Smooth muscle cell (in vitro differentiated cells): ENCODE measurements around the gene PCDHB12. TPM values are rescaled to one million over a fixed set of nuclear protein-coding genes. Genes with fewer than 3 reads are reported as not detected.
"Not testable (repeated sequence)": the region's sequence is repeated elsewhere in the genome, so short reads cannot be mapped to it uniquely, and the experiment has no call there.

Experiments used
- DNase-seq: peaks from one replicate; lab custom pipeline; 2025; ENCODE audit not compliant: unreplicated experiment; lab: John Stamatoyannopoulos, UW
- H2AFZ ChIP-seq: fragments of 200-600 bp; sonication (generic); 2 replicates; pipeline ENCODE4 v1.6.0; 2016; ENCODE audit warnings: antibody characterized with exemption, low read depth, mild to moderate bottlenecking
- H3F3A ChIP-seq: fragments of 200-600 bp; sonication (generic); 2 replicates; pipeline ENCODE4 v1.6.0; 2017; ENCODE audit warnings: antibody characterized with exemption, low read depth
- H3K27ac ChIP-seq: fragments of 200-600 bp; sonication (generic); 2 replicates; pipeline ENCODE4 v1.5.1; 2016; ENCODE audit warnings: low read depth, mild to moderate bottlenecking
- H3K27me3 ChIP-seq: fragments of 200-600 bp; sonication (generic); 2 replicates; pipeline ENCODE4 v1.6.1; 2016; ENCODE audit warnings: low read depth, mild to moderate bottlenecking
- H3K36me3 ChIP-seq: fragments of 200-600 bp; sonication (generic); 2 replicates; pipeline ENCODE4 v1.5.1; 2016; ENCODE audit warnings: low read depth
- H3K4me1 ChIP-seq: fragments of 200-600 bp; sonication (generic); 2 replicates; pipeline ENCODE4 v1.5.1; 2016; ENCODE audit warnings: low read depth
- H3K4me2 ChIP-seq: fragments of 200-600 bp; sonication (generic); 2 replicates; pipeline ENCODE4 v1.6.0; 2016; ENCODE audit warnings: mild to moderate bottlenecking
- H3K4me3 ChIP-seq: fragments of 200-600 bp; sonication (generic); 2 replicates; pipeline ENCODE4 v1.5.1; 2016; ENCODE audit warnings: mild to moderate bottlenecking
- H3K79me2 ChIP-seq: fragments of 200-600 bp; sonication (generic); 2 replicates; pipeline ENCODE4 v1.6.0; 2016; ENCODE audit warnings: low read depth, mild to moderate bottlenecking
- H3K9ac ChIP-seq: fragments of 200-600 bp; sonication (generic); 2 replicates; pipeline ENCODE4 v1.6.0; 2016; ENCODE audit warnings: low read depth
- H3K9me3 ChIP-seq: fragments of 200-600 bp; sonication (generic); replicated peaks from 2 replicates; pipeline ENCODE4 v1.5.1; 2016; ENCODE audit warnings: low read depth
- H4K20me1 ChIP-seq: fragments of 200-600 bp; sonication (generic); 2 replicates; pipeline ENCODE4 v1.6.0; 2016; ENCODE audit warnings: low read depth
- WGBS: methylation state at CpG from one replicate; pipeline ENCODE4 v1.1.7; 2016; ENCODE audit warnings: low lambda C conversion rate; 5-methylcytosine and 5-hydroxymethylcytosine counted together
- polyA plus RNA-seq: library from polyadenylated mRNA; unstranded; fragments of >200 nt; fragmentation: Nextera tagmentation; extraction: Ambion mirVana; gene quantifications from 2 replicates; pipeline ENCODE4 v1.2.1, GENCODE V29; 2016
- total RNA-seq: library from RNA; depleted of rRNA; stranded (reverse); fragments of >200 nt; gene quantifications from 2 replicates; pipeline ENCODE4 v1.2.3, GENCODE V29; 2014
- TF ChIP-seq, protein P1 (sequence below): fragments of 200-600 bp; sonication (generic); IDR thresholded peaks from 2 replicates; pipeline ENCODE4 v1.5.1; 2017; ENCODE audit warnings: borderline replicate concordance, mild to moderate bottlenecking, antibody characterized with exemption; ENCODE audit not compliant: insufficient read depth, poor library complexity, severe bottlenecking

Gene PCDHB12
- total and polyA plus RNA-seq, 2 experiments from 2014 or later = 1.0 to 3.6 TPM

DNA sequence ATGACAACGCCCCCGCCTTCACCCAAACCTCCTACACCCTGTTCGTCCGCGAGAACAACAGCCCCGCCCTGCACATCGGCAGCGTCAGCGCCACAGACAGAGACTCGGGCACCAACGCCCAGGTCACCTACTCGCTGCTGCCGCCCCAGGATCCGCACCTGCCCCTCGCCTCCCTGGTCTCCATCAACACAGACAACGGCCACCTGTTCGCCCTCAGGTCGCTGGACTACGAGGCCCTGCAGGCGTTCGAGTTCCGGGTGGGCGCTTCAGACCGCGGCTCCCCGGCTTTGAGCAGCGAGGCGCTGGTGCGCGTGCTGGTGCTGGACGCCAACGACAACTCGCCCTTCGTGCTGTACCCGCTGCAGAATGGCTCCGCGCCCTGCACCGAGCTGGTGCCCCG, 29.1 kb upstream of the PCDHB12 start:
- not testable (repeated sequence) for H3K36me3 ChIP-seq, H3K27me3 ChIP-seq, H4K20me1 ChIP-seq, H3K79me2 ChIP-seq, H3K9me3 ChIP-seq, H3K4me3 ChIP-seq, H3K9ac ChIP-seq, H3K4me2 ChIP-seq, H3F3A ChIP-seq, H2AFZ ChIP-seq, H3K27ac ChIP-seq, H3K4me1 ChIP-seq, DNase-seq
- WGBS = 97% methylated on average over 34 of the region's 39 CpGs

DNA sequence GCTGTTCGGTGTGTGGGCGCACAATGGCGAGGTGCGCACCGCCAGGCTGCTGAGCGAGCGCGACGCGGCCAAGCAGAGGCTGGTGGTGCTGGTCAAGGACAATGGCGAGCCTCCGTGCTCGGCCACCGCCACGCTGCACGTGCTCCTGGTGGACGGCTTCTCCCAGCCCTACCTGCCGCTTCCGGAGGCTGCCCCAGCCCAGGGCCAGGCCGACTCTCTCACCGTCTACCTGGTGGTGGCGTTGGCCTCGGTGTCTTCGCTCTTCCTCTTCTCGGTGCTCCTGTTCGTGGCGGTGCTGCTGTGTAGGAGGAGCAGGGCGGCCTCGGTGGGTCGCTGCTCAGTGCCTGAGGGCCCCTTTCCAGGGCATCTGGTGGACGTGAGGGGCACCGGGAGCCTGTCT, 28.6 kb upstream of the PCDHB12 start:
- not testable (repeated sequence) for H3K9me3 ChIP-seq

DNA sequence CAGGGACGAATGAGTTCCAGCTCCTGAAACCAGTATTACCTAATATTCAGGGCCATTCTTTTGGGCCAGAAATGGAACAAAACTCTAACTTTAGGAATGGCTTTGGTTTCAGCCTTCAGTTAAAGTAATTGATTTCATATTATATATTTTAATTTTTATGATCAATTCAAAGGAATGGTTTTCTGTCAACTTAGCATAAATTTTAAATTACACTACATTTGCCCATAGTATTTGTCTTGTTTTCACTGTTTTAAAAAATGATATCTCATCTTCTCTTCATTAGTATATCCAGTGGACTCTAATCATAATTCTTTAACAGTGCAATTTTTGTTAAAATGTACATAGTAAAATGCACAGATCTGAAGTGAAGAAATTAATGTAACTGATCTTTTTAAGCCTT, 28.2 kb upstream of the PCDHB12 start:
- H3K4me2 ChIP-seq = no peak overlapping the region

More for the DNA sequence above, 28.6 kb upstream of the PCDHB12 start:
- not testable (repeated sequence) for H2AFZ ChIP-seq, H3K79me2 ChIP-seq, H3K4me1 ChIP-seq, H4K20me1 ChIP-seq, H3K36me3 ChIP-seq, H3K27ac ChIP-seq, DNase-seq, H3K27me3 ChIP-seq, H3K4me3 ChIP-seq, H3F3A ChIP-seq, H3K4me2 ChIP-seq, H3K9ac ChIP-seq
- 94% methylated on average over 27 of the region's 32 CpGs for WGBS

DNA sequence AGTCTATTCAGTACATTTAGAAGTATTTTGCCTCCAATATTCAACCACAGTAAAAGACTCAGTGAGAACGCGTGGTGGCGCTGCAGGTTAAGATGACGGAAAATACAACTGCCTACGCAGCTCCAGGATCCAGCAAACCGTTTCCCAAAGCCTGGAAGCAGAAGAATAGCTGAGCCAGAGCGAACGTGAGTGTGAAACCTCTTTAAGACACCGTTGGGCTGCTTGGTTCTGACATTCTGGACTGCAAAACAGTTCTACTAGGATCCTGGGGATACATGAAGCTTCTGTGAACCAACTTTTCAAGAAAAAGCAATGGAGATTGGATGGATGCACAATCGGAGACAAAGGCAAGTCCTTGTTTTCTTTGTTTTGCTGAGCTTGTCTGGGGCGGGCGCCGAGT, 26.3 kb upstream of the PCDHB12 start, which contains the start of gene PCDHB16:
Gene PCDHB16 (plus strand): TSS at position 140 of the 400 bp plus-strand sequence. CDS start 173 bp downstream, at position 313.
- peak within 1 kb of the TSS; percentile 10 for H3K9ac ChIP-seq
- peak within 1 kb of the TSS; percentile 44 for H3K4me3 ChIP-seq
- peak within 1 kb of the TSS; percentile 6 for H2AFZ ChIP-seq
- H3F3A ChIP-seq = no peaks in the 10 kb centered on the region
- H4K20me1 ChIP-seq = no peaks in the 10 kb centered on the region
- no peaks in the 10 kb centered on the region for H3K79me2 ChIP-seq
- peak within 1 kb of the TSS; percentile 3 for H3K27ac ChIP-seq
- TF ChIP-seq, protein P1, sequence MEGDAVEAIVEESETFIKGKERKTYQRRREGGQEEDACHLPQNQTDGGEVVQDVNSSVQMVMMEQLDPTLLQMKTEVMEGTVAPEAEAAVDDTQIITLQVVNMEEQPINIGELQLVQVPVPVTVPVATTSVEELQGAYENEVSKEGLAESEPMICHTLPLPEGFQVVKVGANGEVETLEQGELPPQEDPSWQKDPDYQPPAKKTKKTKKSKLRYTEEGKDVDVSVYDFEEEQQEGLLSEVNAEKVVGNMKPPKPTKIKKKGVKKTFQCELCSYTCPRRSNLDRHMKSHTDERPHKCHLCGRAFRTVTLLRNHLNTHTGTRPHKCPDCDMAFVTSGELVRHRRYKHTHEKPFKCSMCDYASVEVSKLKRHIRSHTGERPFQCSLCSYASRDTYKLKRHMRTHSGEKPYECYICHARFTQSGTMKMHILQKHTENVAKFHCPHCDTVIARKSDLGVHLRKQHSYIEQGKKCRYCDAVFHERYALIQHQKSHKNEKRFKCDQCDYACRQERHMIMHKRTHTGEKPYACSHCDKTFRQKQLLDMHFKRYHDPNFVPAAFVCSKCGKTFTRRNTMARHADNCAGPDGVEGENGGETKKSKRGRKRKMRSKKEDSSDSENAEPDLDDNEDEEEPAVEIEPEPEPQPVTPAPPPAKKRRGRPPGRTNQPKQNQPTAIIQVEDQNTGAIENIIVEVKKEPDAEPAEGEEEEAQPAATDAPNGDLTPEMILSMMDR = peak; percentile 43
- H3K27me3 ChIP-seq = no peaks in the 10 kb centered on the region
- peak within 1 kb of the TSS; percentile 65 for H3K4me2 ChIP-seq
- DNase-seq = no peak
- 33% methylated on average over 13 of the region's 13 CpGs for WGBS
- no peaks in the 10 kb centered on the region for H3K4me1 ChIP-seq
- peaks cover 8% of the 10 kb centered on the region for H3K9me3 ChIP-seq
- H3K36me3 ChIP-seq = no peaks in the 10 kb centered on the region

More for the DNA sequence above, 28.2 kb upstream of the PCDHB12 start:
- no peak overlapping the region for H2AFZ ChIP-seq
- no peak overlapping the region for H3K27ac ChIP-seq
- DNase-seq = no peak
- H3K79me2 ChIP-seq = no peaks in the 10 kb centered on the region
- H4K20me1 ChIP-seq = no peaks in the 10 kb centered on the region
- H3K36me3 ChIP-seq = no peaks in the 10 kb centered on the region
- H3K4me1 ChIP-seq = no peaks in the 10 kb centered on the region
- TF ChIP-seq, protein P1 = no peak
- WGBS = 82% methylated on average over 1 of the region's 1 CpG
- no peak overlapping the region for H3K9ac ChIP-seq
- H3K4me3 ChIP-seq = no peak overlapping the region
- no peaks in the 10 kb centered on the region for H3K27me3 ChIP-seq
- no peaks in the 10 kb centered on the region for H3K9me3 ChIP-seq
- no peaks in the 10 kb centered on the region for H3F3A ChIP-seq

DNA sequence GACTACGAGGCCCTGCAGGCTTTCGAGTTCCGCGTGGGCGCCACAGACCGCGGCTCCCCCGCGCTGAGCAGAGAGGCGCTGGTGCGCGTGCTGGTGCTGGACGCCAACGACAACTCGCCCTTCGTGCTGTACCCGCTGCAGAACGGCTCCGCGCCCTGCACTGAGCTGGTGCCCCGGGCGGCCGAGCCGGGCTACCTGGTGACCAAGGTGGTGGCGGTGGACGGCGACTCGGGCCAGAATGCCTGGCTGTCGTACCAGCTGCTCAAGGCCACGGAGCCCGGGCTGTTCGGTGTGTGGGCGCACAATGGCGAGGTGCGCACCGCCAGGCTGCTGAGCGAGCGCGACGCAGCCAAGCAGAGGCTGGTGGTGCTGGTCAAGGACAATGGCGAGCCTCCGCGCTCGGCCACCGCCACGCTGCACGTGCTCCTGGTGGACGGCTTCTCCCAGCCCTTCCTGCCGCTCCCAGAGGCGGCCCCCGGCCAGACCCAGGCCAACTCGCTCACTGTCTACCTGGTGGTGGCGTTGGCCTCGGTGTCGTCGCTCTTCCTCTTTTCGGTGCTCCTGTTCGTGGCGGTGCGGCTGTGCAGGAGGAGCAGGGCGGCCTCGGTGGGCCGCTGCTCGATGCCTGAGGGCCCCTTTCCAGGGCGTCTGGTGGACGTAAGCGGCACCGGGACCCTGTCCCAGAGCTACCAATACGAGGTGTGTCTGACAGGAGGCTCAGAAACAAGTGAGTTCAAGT, 24.2 kb upstream of the PCDHB12 start:
- not testable (repeated sequence) for H2AFZ ChIP-seq, H3F3A ChIP-seq, H3K27ac ChIP-seq, H3K4me1 ChIP-seq, H3K36me3 ChIP-seq, H4K20me1 ChIP-seq, H3K4me3 ChIP-seq, H3K9me3 ChIP-seq, H3K9ac ChIP-seq, DNase-seq, H3K4me2 ChIP-seq, H3K79me2 ChIP-seq, H3K27me3 ChIP-seq
- 95% methylated on average over 29 of the region's 69 CpGs for WGBS
